Measurements from ENCODE around the gene LENEP.

The LENEP gene

GRCh38 chr1:155001675-155002463 lies 8.5 kb downstream of the LENEP start:
- H3K4me3 ChIP-seq, result peak overlapping the region; percentile 94
- DNase-seq (ENCODE audit: low spot score), result peak; percentile 100
- TF ChIP-seq CTCF (IDR thresholded peaks at IDR 0.05), result no peak
- H3K27ac ChIP-seq, result peak overlapping the region; percentile 93 to 98

GRCh38 chr1:155002464-155003226 lies 9.3 kb downstream of the LENEP start, which contains the start of gene ZBTB7B:
Gene ZBTB7B (plus strand): TSS chr1:155002802. CDS start chr1:155014661, 11,859 bp downstream.
- Histone ChIP-seq H3K4me3 (peak within 1 kb of the TSS; percentile 94), H3K27ac (peak within 1 kb of the TSS; percentile 93 to 98)
- TF ChIP-seq CTCF (IDR thresholded peaks at IDR 0.05), result no peak
- DNase-seq (ENCODE audit: low spot score), result no peak

- Histone ChIP-seq H3K27ac (peak overlapping the region; percentile 93 to 98), H3K4me3 (peak overlapping the region; percentile 94)
- no peak for DNase-seq (ENCODE audit: low spot score)
- no peak for TF ChIP-seq CTCF (IDR thresholded peaks at IDR 0.05)
These were observed 9.9 kb downstream of the LENEP start for GRCh38 chr1:155003227-155003765.

- no peak for TF ChIP-seq CTCF (IDR thresholded peaks at IDR 0.05)
- Histone ChIP-seq H3K27ac (peak overlapping the region; percentile 93 to 98), H3K4me3 (peak overlapping the region; percentile 94)
- peak; percentile 88 for DNase-seq (ENCODE audit: low spot score)
These were observed 10.5 kb downstream of the LENEP start for GRCh38 chr1:155003766-155004351.

- no peak for TF ChIP-seq CTCF (IDR thresholded peaks at IDR 0.05)
- no peak for DNase-seq (ENCODE audit: low spot score)
- Histone ChIP-seq H3K27ac (peak overlapping the region; percentile 93 to 98), H3K4me3 (peak overlapping the region; percentile 94)
These were observed 11.1 kb downstream of the LENEP start for GRCh38 chr1:155004352-155005075.
